Tibial nerve (tissue), 4 donors: ENCODE measurements around the gene THAP12. TPM values are rescaled to one million over a fixed set of nuclear protein-coding genes. Genes with fewer than 3 reads are reported as not detected.
A peak's percentile ranks its signal among the peaks of the same experiment; 100 is the strongest.

Experiments
- DNase-seq, 2 donors: peaks; one replicate each; pipeline ENCODE4 v3.0.0-alpha.2; 2019; ENCODE audit warnings: low spot score in 2 of 2
- H3K27ac ChIP-seq, 4 donors: fragments of 200-600 bp; sonication (generic) in 3 of 4; one replicate each; pipeline ENCODE4 v1.5.1; 2017 to 2019; ENCODE audit warnings: mild to moderate bottlenecking in 1 of 4
- H3K27me3 ChIP-seq, 2 donors: fragments of 200-600 bp; sonication (generic) in 1 of 2; one replicate each; pipeline versions ENCODE4 v1.5.1 to v1.6.0; 2017 to 2019
- H3K36me3 ChIP-seq, 3 donors: fragments of 200-600 bp; sonication (generic); one replicate each; pipeline ENCODE4 v1.5.1; 2018 to 2019
- H3K4me1 ChIP-seq, 4 donors: fragments of 200-600 bp; sonication (generic) in 3 of 4; one replicate each; pipeline ENCODE4 v1.5.1; 2017 to 2019
- H3K4me3 ChIP-seq, 4 donors: fragments of 200-600 bp; sonication (generic) in 3 of 4; one replicate each; pipeline ENCODE4 v1.5.1; 2017 to 2019; ENCODE audit warnings: mild to moderate bottlenecking in 1 of 4, moderate library complexity in 1 of 4
- H3K9me3 ChIP-seq, 4 donors: fragments of 200-600 bp; sonication (generic) in 3 of 4; one replicate each; pipeline ENCODE4 v1.5.1; 2017 to 2019
- CTCF ChIP-seq, 5 experiments: fragments of 200-600 bp in 3 of 5; fragments of 450-650 bp in 2 of 5; sonication (generic) in 3 of 5; IDR thresholded peaks; one replicate each; pipeline ENCODE4 v1.5.1; 2016 to 2019; ENCODE audit warnings: antibody characterized with exemption in 5 of 5, mild to moderate bottlenecking in 3 of 5, moderate library complexity in 2 of 5
- EP300 ChIP-seq, 2 donors: sonication (generic); formaldehyde crosslinking; IDR thresholded peaks; one replicate each; pipeline ENCODE4 v1.6.1; 2017; ENCODE audit warnings: antibody characterized with exemption in 2 of 2, mild to moderate bottlenecking in 1 of 2
- POLR2A ChIP-seq, 2 donors: fragments of 450-650 bp; IDR thresholded peaks; one replicate each; pipeline ENCODE4 v1.6.1; 2017; ENCODE audit warnings: antibody characterized with exemption in 2 of 2, mild to moderate bottlenecking in 2 of 2, moderate library complexity in 2 of 2
- WGBS, 2 donors: methylation state at CpG; one replicate each; pipeline ENCODE4 v1.1.5; 2018; 5-methylcytosine and 5-hydroxymethylcytosine counted together
- total RNA-seq, 4 donors: library from RNA; depleted of rRNA; stranded (reverse); fragments of >200 nt; gene quantifications; one replicate each; pipeline ENCODE4 v1.1.0, GENCODE V29; 2016

Gene THAP12
- total RNA-seq, 4 donors from 2014 or later, result 30.4 to 42.6 (median 35.7) TPM

GRCh38 chr11:76348348-76348747 is 32.6 kb downstream of the THAP12 start:
- H3K36me3 ChIP-seq, result peaks cover 0 to 41% (median 0%) of the 10 kb centered on the region in 3 donors
- H3K4me1 ChIP-seq, result no peaks in the 10 kb centered on the region
- WGBS, 2 donors, result 93 to 94% methylated on average over 3 of the region's 3 CpGs
- no peak for DNase-seq
- H3K9me3 ChIP-seq, result no peaks in the 10 kb centered on the region
- H3K27ac ChIP-seq, result no peak overlapping the region
- TF ChIP-seq CTCF (IDR thresholded peaks at IDR 0.05), result no peak
- H3K4me3 ChIP-seq, result no peak overlapping the region
- no peaks in the 10 kb centered on the region for H3K27me3 ChIP-seq

DNA sequence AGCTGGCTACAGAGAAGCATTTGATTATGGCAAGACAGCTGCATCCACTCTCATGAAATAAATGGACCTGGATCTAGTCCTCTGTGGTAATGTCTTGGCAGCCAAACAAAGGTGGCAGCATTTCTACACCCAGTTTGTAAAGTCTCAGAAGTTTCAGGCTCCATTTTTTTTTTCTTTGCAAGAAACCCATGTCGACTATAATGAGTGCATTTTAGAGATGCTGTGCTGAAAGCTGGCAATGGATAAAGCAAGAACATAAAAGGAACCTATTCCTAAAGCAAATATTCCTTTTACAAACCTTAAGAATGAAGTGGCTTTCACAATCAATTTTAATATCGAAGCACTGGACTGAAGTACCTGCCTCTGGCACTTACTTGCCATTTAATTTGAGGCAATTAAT is 33.5 kb downstream of the THAP12 start:
- Histone ChIP-seq H3K27me3 (no peaks in the 10 kb centered on the region), H3K36me3 (peaks cover 0 to 32% (median 0%) of the 10 kb centered on the region in 3 donors), H3K27ac (no peak overlapping the region), H3K9me3 (no peaks in the 10 kb centered on the region), H3K4me1 (no peaks in the 10 kb centered on the region), H3K4me3 (no peak overlapping the region)
- DNase-seq, result no peak
- no peak for TF ChIP-seq POLR2A (IDR thresholded peaks at IDR 0.05)
- no peak for TF ChIP-seq EP300 (IDR thresholded peaks at IDR 0.05)
- no peak for TF ChIP-seq CTCF (IDR thresholded peaks at IDR 0.05)
- WGBS, 2 donors, result 50 to 55% methylated on average over 2 of the region's 2 CpGs

- H3K4me1 ChIP-seq, result peaks cover 0 to 22% (median 3%) of the 10 kb centered on the region in 4 donors
- DNase-seq, result peak; percentile 58 to 64
- WGBS, 2 donors, result 10 to 31% methylated on average over 6 of the region's 6 CpGs
- H3K4me3 ChIP-seq, result no peak overlapping the region
- peak in 1 of 2 donors; percentile 65 for TF ChIP-seq EP300 (IDR thresholded peaks at IDR 0.05)
- TF ChIP-seq CTCF (IDR thresholded peaks at IDR 0.05), result no peak
- H3K27me3 ChIP-seq, result no peaks in the 10 kb centered on the region
- H3K27ac ChIP-seq, result peak overlapping the region; percentile 45 to 71 (median 48)
- H3K9me3 ChIP-seq, result peaks cover 0 to 7% (median 0%) of the 10 kb centered on the region in 4 donors
- H3K36me3 ChIP-seq, result no peaks in the 10 kb centered on the region
Observed at GRCh38 chr11:76339221-76339620, 41.7 kb downstream of the THAP12 start.

DNA sequence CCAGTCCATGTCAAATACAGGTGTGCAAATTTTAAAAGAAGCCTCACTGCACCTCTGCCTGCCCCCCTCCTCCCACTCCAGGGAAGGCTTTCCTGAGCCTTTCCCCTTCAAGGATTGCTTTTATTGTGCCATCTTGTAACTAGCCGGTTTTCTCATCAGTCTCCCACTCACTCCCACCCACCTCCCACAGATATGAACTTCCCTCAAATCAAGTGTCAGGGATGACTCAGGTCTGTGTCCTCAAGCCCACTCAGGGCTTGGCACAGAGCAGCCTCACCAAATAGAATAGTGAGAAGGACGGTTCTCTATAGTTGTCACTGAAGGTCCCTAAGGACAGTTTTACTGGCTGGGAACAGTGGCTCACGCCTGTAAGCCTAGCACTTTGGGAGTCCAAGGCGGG is 43.0 kb downstream of the THAP12 start:
- DNase-seq, result no peak
- H3K36me3 ChIP-seq, result no peaks in the 10 kb centered on the region
- H3K4me3 ChIP-seq, result no peak overlapping the region
- peaks cover 0 to 7% (median 0%) of the 10 kb centered on the region in 4 donors for H3K9me3 ChIP-seq
- WGBS, 2 donors, result 65 to 78% methylated on average over 4 of the region's 4 CpGs
- H3K27me3 ChIP-seq, result no peaks in the 10 kb centered on the region
- TF ChIP-seq EP300 (IDR thresholded peaks at IDR 0.05) (no peak), CTCF (IDR thresholded peaks at IDR 0.05) (no peak), POLR2A (IDR thresholded peaks at IDR 0.05) (no peak)
- H3K4me1 ChIP-seq, result peaks cover 0 to 22% (median 3%) of the 10 kb centered on the region in 4 donors
- H3K27ac ChIP-seq, result peak overlapping the region in 2 of 4 donors; percentile 51 to 63

GRCh38 chr11:76337469-76337868 is 43.5 kb downstream of the THAP12 start:
- 90 to 95% methylated on average over 1 of the region's 1 CpG for WGBS, 2 donors

More at GRCh38 chr11:76337469-76337868, 43.5 kb downstream of the THAP12 start:
- H3K36me3 ChIP-seq, result no peaks in the 10 kb centered on the region
- H3K4me3 ChIP-seq, result no peak overlapping the region
- peaks cover 0 to 22% (median 3%) of the 10 kb centered on the region in 4 donors for H3K4me1 ChIP-seq
- no peak for TF ChIP-seq POLR2A (IDR thresholded peaks at IDR 0.05)
- no peak for TF ChIP-seq CTCF (IDR thresholded peaks at IDR 0.05)
- TF ChIP-seq EP300 (IDR thresholded peaks at IDR 0.05), result no peak
- H3K9me3 ChIP-seq, result peaks cover 0 to 7% (median 0%) of the 10 kb centered on the region in 4 donors
- no peaks in the 10 kb centered on the region for H3K27me3 ChIP-seq
- H3K27ac ChIP-seq, result peak overlapping the region in 2 of 4 donors; percentile 12 to 63
- no peak for DNase-seq
